K562 (cell line): Measurements from ENCODE around the gene WDR83. TPM values are rescaled to one million over a fixed set of nuclear protein-coding genes. Genes with fewer than 3 reads are reported as not detected.

ENCODE experiments used
- CCNT2 ChIP-seq: IDR thresholded peaks from 2 replicates; pipeline ENCODE4 v1.6.1; 2011; ENCODE audit warnings: borderline replicate concordance, low read depth, mild to moderate bottlenecking, moderate library complexity, mixed read lengths, low read length; ENCODE audit not compliant: insufficient read length; ENCODE audit errors: extremely low read depth
- ETV5 ChIP-seq: sonication (generic); formaldehyde crosslinking; IDR thresholded peaks from 2 replicates; pipeline ENCODE4 v1.4.0; 2020; ENCODE audit warnings: low read depth, mild to moderate bottlenecking, missing genetic modification reagents
- FOXJ2 ChIP-seq: fragments of 200-800 bp; sonication (Bioruptor generic); IDR thresholded peaks from 2 replicates; pipeline ENCODE4 v1.6.1; 2016; ENCODE audit warnings: missing genetic modification characterization, missing compliant biosample characterization
- GTF2F1 ChIP-seq: IDR thresholded peaks from 2 replicates; pipeline ENCODE4 v1.6.1; 2011; ENCODE audit warnings: low read depth, low read length, improper control_type of control experiment
- IFI16 ChIP-seq: fragments of 250-450 bp; sonication (Bioruptor Pico); IDR thresholded peaks from 2 replicates; pipeline ENCODE4 v2.1.2; 2022; ENCODE audit warnings: mild to moderate bottlenecking, inconsistent platforms
- IRF2 ChIP-seq: sonication (generic); formaldehyde crosslinking; IDR thresholded peaks from 2 replicates; pipeline ENCODE4 v1.8.1; 2022; ENCODE audit warnings: mild to moderate bottlenecking, missing genetic modification reagents
- MCM7 ChIP-seq, 2 experiments: fragments of 450-650 bp; IDR thresholded peaks; 2 replicates each; pipeline ENCODE4 v1.6.1; 2016 to 2018
- PHB2 ChIP-seq: fragments of 450-650 bp; IDR thresholded peaks from 2 replicates; pipeline ENCODE4 v1.6.1; 2017; ENCODE audit warnings: low read depth
- RCOR1 ChIP-seq, 2 experiments: IDR thresholded peaks; 2 replicates each; pipeline ENCODE4 v1.6.1; 2012; ENCODE audit warnings: low read depth in 2 of 2, low read length in 2 of 2, borderline replicate concordance in 1 of 2, improper control_type of control experiment in 1 of 2
- SIRT6 ChIP-seq: IDR thresholded peaks from one replicate; pipeline ENCODE4 v1.6.1; 2012; ENCODE audit warnings: low read depth, mild to moderate bottlenecking, control low read depth, inconsistent platforms, low read length, moderate library complexity
- SMAD1 ChIP-seq: fragments of 150-350 bp; IDR thresholded peaks from 2 replicates; pipeline ENCODE4 v1.6.1; 2014; ENCODE audit warnings: low read length, low read depth; ENCODE audit not compliant: partially characterized antibody
- SPI1 ChIP-seq: IDR thresholded peaks from 2 replicates; pipeline ENCODE4 v1.6.1; 2011; ENCODE audit warnings: low read depth, low read length, control low read depth, borderline replicate concordance
- U2AF2 ChIP-seq: fragments of 200-400 bp; formaldehyde crosslinking; optimal IDR thresholded peaks from 2 replicates; pipeline ENCODE3; 2017; ENCODE audit warnings: low read depth, mild to moderate bottlenecking, low read length
- ZNF24 ChIP-seq: fragments of 450-650 bp; IDR thresholded peaks from 2 replicates; pipeline ENCODE4 v1.6.1; 2016
- polyA plus RNA-seq, 8 experiments: library from polyadenylated mRNA; depleted of rRNA in 4 of 8; stranded (reverse) in 5 of 8; unstranded in 3 of 8; fragments of >200 nt; fragmentation: Nextera tagmentation in 2 of 8; fragmentation: Illumina TruSeq in 1 of 8; extraction: Ambion mirVana in 2 of 8; extraction: Trizol in 1 of 8; gene quantifications; 2 replicates each; pipeline versions ENCODE4 v1.2.1 to v1.2.3, GENCODE V29; 2011 to 2014; ENCODE audit warnings: inconsistent platforms in 1 of 8, missing spikeins in 1 of 8
- total RNA-seq, 7 experiments: library from RNA; depleted of rRNA in 6 of 7; stranded (reverse); fragments of >200 nt in 6 of 7; fragmentation: Illumina TruSeq in 2 of 7; extraction: Trizol in 2 of 7; gene quantifications; 2 replicates each; pipeline versions ENCODE4 v1.2.1 to v1.2.3, GENCODE V29; 2011 to 2021; ENCODE audit warnings: low replicate concordance in 1 of 7
- TF ChIP-seq, protein P1 (sequence below): sonication (generic); formaldehyde crosslinking; IDR thresholded peaks from 2 replicates; pipeline ENCODE4 v1.4.0; 2020; ENCODE audit warnings: mild to moderate bottlenecking, missing genetic modification reagents
- TF ChIP-seq, protein P2 (sequence below): sonication (generic); IDR thresholded peaks from 2 replicates; pipeline ENCODE4 v1.6.1; 2016

Gene WDR83
- total and polyA plus RNA-seq, 9 of the 15 experiments (the other 6 are each of a cell fraction or from before 2014, with no cell fraction given), result 0.52 to 21.3 (median 4.2) TPM

DNA sequence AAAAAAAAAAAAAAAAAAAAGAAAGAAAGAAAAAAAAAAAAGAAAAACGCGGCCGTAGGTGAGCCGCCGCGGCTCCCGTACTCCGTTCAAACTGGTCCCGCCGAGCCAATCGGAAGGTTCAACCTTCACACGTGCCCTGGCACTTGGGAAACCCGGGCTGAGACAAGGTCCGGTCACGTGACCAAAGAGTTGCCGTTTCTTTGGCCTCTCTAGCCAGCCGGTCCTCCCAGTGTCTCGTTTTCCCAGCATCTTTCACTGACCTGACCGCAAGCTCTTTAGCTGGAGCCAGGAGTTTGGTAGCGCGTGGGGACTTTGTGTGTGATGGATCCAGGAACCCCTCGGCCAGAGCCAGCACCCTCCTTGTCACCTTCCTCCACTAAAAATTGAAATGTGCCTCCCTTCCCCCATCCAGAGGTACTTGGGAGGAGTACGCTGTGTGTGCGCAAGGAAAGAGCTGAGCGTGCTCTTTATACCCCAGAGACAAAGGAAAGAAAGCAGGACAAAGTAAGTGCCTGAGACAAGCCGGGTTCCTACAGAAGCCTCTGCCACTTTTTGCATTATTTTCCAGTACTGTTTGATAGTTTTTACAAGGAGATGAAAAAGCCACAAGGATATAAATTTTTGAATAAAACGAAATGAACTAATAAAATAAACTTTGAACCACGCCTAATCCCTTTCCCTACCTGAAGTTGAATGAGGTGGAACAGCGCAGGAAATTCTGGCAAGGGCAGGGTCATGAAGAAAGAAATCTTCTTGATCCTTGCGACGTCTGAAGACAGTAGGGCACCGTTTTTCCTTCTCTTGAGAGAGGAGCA is 56.2 kb downstream of the WDR83 start (continued):
- TF ChIP-seq, protein P1, sequence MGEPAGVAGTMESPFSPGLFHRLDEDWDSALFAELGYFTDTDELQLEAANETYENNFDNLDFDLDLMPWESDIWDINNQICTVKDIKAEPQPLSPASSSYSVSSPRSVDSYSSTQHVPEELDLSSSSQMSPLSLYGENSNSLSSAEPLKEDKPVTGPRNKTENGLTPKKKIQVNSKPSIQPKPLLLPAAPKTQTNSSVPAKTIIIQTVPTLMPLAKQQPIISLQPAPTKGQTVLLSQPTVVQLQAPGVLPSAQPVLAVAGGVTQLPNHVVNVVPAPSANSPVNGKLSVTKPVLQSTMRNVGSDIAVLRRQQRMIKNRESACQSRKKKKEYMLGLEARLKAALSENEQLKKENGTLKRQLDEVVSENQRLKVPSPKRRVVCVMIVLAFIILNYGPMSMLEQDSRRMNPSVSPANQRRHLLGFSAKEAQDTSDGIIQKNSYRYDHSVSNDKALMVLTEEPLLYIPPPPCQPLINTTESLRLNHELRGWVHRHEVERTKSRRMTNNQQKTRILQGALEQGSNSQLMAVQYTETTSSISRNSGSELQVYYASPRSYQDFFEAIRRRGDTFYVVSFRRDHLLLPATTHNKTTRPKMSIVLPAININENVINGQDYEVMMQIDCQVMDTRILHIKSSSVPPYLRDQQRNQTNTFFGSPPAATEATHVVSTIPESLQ, result peak; percentile 71; the same call in 1 of the 2 replicates
- no peak for TF ChIP-seq MCM7 (IDR thresholded peaks at IDR 0.05)
- no peak for TF ChIP-seq SPI1
- TF ChIP-seq ETV5 (CRISPR knock-in tag), result peak; percentile 64
- TF ChIP-seq GTF2F1, result no peak
- TF ChIP-seq FOXJ2 (tag), result 0 out of 2 replicates have a peak, but pooled peaks have one; percentile 13
- no peak for TF ChIP-seq ZNF24
- TF ChIP-seq, protein P2, sequence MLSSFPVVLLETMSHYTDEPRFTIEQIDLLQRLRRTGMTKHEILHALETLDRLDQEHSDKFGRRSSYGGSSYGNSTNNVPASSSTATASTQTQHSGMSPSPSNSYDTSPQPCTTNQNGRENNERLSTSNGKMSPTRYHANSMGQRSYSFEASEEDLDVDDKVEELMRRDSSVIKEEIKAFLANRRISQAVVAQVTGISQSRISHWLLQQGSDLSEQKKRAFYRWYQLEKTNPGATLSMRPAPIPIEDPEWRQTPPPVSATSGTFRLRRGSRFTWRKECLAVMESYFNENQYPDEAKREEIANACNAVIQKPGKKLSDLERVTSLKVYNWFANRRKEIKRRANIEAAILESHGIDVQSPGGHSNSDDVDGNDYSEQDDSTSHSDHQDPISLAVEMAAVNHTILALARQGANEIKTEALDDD, result no peak
- peak; percentile 33 for TF ChIP-seq CCNT2
- no peak for TF ChIP-seq PHB2
- peak in 1 of 2 experiments; percentile 67; a peak in 1 of 4 replicates for TF ChIP-seq RCOR1 (IDR thresholded peaks at IDR 0.05; ENCODE audit: borderline replicate concordance in 1 of 2, low read depth in 2 of 2, low read length in 2 of 2)
- no peak for TF ChIP-seq IRF2
- TF ChIP-seq U2AF2, result no peak
- TF ChIP-seq IFI16, result no peak
- TF ChIP-seq SMAD1, result no peak
- TF ChIP-seq SIRT6, result no peak
